Gastroesophageal sphincter (tissue), 3 donors: ENCODE measurements around the gene VLDLR.

Experiments used
- CTCF ChIP-seq, 4 experiments: fragments of 200-600 bp in 2 of 4; fragments of 450-650 bp in 2 of 4; sonication (generic) in 1 of 4; IDR thresholded peaks; one replicate each; pipeline ENCODE4 v1.5.1; 2017 to 2019; ENCODE audit warnings: antibody characterized with exemption in 4 of 4, mild to moderate bottlenecking in 2 of 4, moderate library complexity in 2 of 4
- POLR2A ChIP-seq, 2 donors: fragments of 450-650 bp; IDR thresholded peaks; one replicate each; pipeline ENCODE4 v1.6.1; 2017; ENCODE audit warnings: antibody characterized with exemption in 2 of 2, mild to moderate bottlenecking in 2 of 2, moderate library complexity in 1 of 2

- TF ChIP-seq POLR2A (IDR thresholded peaks at IDR 0.05) (no peak), CTCF (IDR thresholded peaks at IDR 0.05) (no peak)
Measured at GRCh38 chr9:2605246-2605645, 16.3 kb upstream of the VLDLR start.
